Activated CD8-positive, alpha-beta T cell treated with anti-CD3 and anti-CD28 coated beads for 36 hours (primary cell): ENCODE measurements around the gene C2. TPM values are rescaled to one million over a fixed set of nuclear protein-coding genes. Genes with fewer than 3 reads are reported as not detected.

Experiments
- ATAC-seq: fragments of 200-7000 bp; cut with Tn5 transposase; one replicate; pipeline ENCODE4 v1.10.0; 2021; ENCODE audit warnings: mild to moderate bottlenecking, moderate library complexity
- CTCF ChIA-PET: fragments of 350-600 bp; sonication (Branson Sonifier 250); formaldehyde crosslinking; loops from one replicate; lab custom pipeline; 2021; ENCODE audit warnings: antibody characterized with exemption; lab: Charles Lee
- POLR2A ChIA-PET: fragments of 350-600 bp; sonication (Branson Sonifier 250); formaldehyde crosslinking; loops from one replicate; lab custom pipeline; 2021; ENCODE audit warnings: antibody characterized with exemption; lab: Charles Lee
- DNase-seq: peaks from one replicate; pipeline ENCODE4 v3.0.0-alpha.2; 2020
- H3K27ac Mint-ChIP-seq: one replicate; pipeline ENCODE4 v1.8.0; 2021; ENCODE audit warnings: mild to moderate bottlenecking, mixed read lengths
- H3K27me3 Mint-ChIP-seq: one replicate; pipeline ENCODE4 v1.8.0; 2021; ENCODE audit warnings: mixed read lengths
- H3K36me3 Mint-ChIP-seq: one replicate; pipeline ENCODE4 v1.8.0; 2021; ENCODE audit warnings: low read depth, mixed read lengths
- H3K4me1 Mint-ChIP-seq: one replicate; pipeline ENCODE4 v1.8.0; 2021; ENCODE audit warnings: low read depth, mixed read lengths
- H3K4me3 Mint-ChIP-seq: one replicate; pipeline ENCODE4 v1.8.0; 2021; ENCODE audit warnings: mild to moderate bottlenecking, moderate library complexity, mixed read lengths
- H3K9me3 Mint-ChIP-seq: one replicate; pipeline ENCODE4 v1.8.0; 2021; ENCODE audit warnings: mixed read lengths
- CTCF ChIP-seq: fragments of 200-600 bp; IDR thresholded peaks from one replicate; pipeline ENCODE4 v1.8.0; 2022; ENCODE audit warnings: antibody characterized with exemption, mild to moderate bottlenecking
- intact Hi-C: fragments of 100-400 bp; cut with micrococcal nuclease; formaldehyde crosslinking; loops from one replicate; pipeline ENCODE4 v1.10.0; 2022
- total RNA-seq, 2 experiments: library from RNA; stranded (reverse); gene quantifications; one replicate each; pipeline ENCODE4 v1.2.3, GENCODE V29; 2021

Gene C2
- total RNA-seq, 2 experiments from 2014 or later = 0.99 to 1.4 TPM

GRCh38 chr6:31898383-31899011 lies 29.0 kb upstream of the C2 start:
- no peak for TF ChIP-seq CTCF
- CTCF ChIA-PET = interaction anchor here (0.6 to 2.9 kb wide), 8 partner anchors 9 to 220 kb away, joined by 3 to 13 read pairs (median 4); partner anchors contain the start of genes DXO and NEU1
- Mint-ChIP-seq H3K27ac (peak overlapping the region; percentile 95), H3K27me3 (no peaks in the 10 kb centered on the region), H3K9me3 (no peaks in the 10 kb centered on the region), H3K4me3 (peak overlapping the region; percentile 87), H3K36me3 (peaks cover 12% of the 10 kb centered on the region), H3K4me1 (peaks cover 36% of the 10 kb centered on the region)
- ATAC-seq (peak; percentile 32), DNase-seq (peak; percentile 62)
- POLR2A ChIA-PET = interaction anchor here (0.8 to 1.5 kb wide), 10 partner anchors 15 to 1071 kb away, joined by 3 to 6 read pairs (median 3); partner anchors contain the start of genes CFB, DXO and VARS1
- intact Hi-C loops = no loop called here

GRCh38 chr6:31899215-31899614 lies 28.3 kb upstream of the C2 start:
- no peak for TF ChIP-seq CTCF
- POLR2A ChIA-PET = interaction anchor here (0.6 to 1.5 kb wide), 5 partner anchors 32 to 162 kb away, joined by 3 to 6 read pairs (median 4); partner anchors contain the start of genes DXO and VARS1
- peaks cover 9% of the 10 kb centered on the region for H3K36me3 Mint-ChIP-seq
- H3K27me3 Mint-ChIP-seq = no peaks in the 10 kb centered on the region
- no peaks in the 10 kb centered on the region for H3K9me3 Mint-ChIP-seq
- H3K4me1 Mint-ChIP-seq = peaks cover 36% of the 10 kb centered on the region
- peak overlapping the region; percentile 53 for H3K4me3 Mint-ChIP-seq
- CTCF ChIA-PET = interaction anchor here (2.9 kb wide), 1 partner anchor 53 kb away, joined by 13 read pairs; no protein-coding TSS in a partner anchor
- ATAC-seq (no peak), DNase-seq (no peak)
- intact Hi-C loops = no loop called here
- peak overlapping the region; percentile 50 for H3K27ac Mint-ChIP-seq

- peak overlapping the region; percentile 28 for H3K4me3 Mint-ChIP-seq
- ChIA-PET POLR2A (interaction anchor here (2.1 kb wide), 1 partner anchor 59 kb away, joined by 9 read pairs; the partner anchor contains the start of genes NELFE and SKIC2), CTCF (no interaction called here)
- H3K36me3 Mint-ChIP-seq = peaks cover 7% of the 10 kb centered on the region
- ATAC-seq (no peak), DNase-seq (peak; percentile 34)
- H3K27ac Mint-ChIP-seq = no peak overlapping the region
- no peak for TF ChIP-seq CTCF
- intact Hi-C loops = no loop called here
- H3K27me3 Mint-ChIP-seq = no peaks in the 10 kb centered on the region
- peaks cover 36% of the 10 kb centered on the region for H3K4me1 Mint-ChIP-seq
- no peaks in the 10 kb centered on the region for H3K9me3 Mint-ChIP-seq
Measured at GRCh38 chr6:31899882-31900722, 27.4 kb upstream of the C2 start.

GRCh38 chr6:31900917-31901414 lies 26.6 kb upstream of the C2 start:
- Mint-ChIP-seq H3K4me3 (peak overlapping the region; percentile 80), H3K4me1 (peaks cover 31% of the 10 kb centered on the region), H3K27me3 (no peaks in the 10 kb centered on the region), H3K36me3 (peaks cover 3% of the 10 kb centered on the region), H3K27ac (no peak overlapping the region), H3K9me3 (no peaks in the 10 kb centered on the region)
- CTCF ChIA-PET = no interaction called here
- POLR2A ChIA-PET = interaction anchor here (2.1 kb wide), 1 partner anchor 58 kb away, joined by 9 read pairs; the partner anchor contains the start of genes NELFE and SKIC2
- ATAC-seq (no peak), DNase-seq (no peak)
- intact Hi-C loops = no loop called here
- no peak for TF ChIP-seq CTCF
